Effector CD8-positive, alpha-beta T cell (primary cell): ENCODE measurements around the gene UVRAG.
"Not testable (repeated sequence)": the region's sequence is repeated elsewhere in the genome, so short reads cannot be mapped to it uniquely, and the experiment has no call there.

Source experiments
- DNase-seq: peaks from one replicate; lab custom pipeline; 2025; lab: John Stamatoyannopoulos, UW

Gene UVRAG

DNA sequence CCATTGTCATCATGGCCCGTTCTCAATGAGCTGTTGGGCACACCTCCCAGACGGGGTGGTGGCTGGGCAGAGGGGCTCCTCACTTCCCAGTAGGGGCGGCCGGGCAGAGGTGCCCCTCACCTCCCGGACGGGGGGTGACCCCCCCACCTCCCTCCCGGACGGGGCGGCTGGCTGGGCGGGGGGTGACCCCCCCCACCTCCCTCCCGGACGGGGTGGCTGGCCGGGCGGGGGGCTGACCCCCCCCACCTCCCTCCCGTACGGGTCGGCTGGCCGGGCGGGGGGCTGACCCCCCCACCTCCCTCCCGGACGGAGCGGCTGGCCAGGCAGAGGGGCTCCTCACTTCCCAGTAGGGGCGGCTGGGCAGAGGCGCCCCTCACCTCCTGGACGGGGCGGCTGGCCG, 62.3 kb downstream of the UVRAG start:
- DNase-seq = not testable (repeated sequence)

DNA sequence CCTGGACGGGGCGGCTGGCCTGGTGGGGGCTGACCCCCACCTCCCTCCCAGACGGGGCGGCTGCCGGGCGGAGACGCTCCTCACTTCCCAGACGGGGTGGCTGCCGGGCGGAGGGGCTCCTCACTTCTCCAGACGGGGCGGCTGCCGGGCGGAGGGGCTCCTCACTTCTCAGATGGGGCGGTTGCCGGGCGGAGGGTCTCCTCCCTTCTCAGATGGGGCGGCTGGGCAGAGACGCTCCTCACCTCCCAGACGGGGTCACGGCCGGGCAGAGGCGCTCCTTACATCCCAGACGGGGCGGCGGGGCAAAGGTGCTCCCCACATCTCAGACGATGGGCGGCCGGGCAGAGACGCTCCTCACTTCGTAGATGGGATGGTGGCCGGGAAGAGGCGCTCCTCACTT, 62.9 kb downstream of the UVRAG start:
- DNase-seq = not testable (repeated sequence)

DNA sequence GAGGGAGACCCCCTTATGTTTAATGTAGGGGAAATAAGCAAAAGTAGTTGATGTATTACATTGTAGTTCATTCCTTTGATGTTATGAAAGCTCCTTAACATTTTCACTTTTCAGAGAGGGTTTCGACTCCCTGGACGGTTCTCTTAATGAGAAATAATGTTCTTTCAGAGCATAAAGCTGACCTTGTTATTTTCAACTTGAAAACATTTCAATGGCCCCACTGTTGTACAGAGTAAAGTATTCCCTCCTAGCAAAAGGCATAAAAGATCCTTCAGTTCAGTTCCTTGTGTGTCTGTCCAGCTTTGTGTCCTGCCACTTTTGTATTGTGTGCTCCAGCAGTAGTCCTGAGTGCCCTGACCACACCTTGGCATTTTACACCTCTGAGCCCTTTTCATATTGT, 63.9 kb downstream of the UVRAG start:
- DNase-seq = no peak

GRCh38 chr11:75879737-75880136, 64.7 kb downstream of the UVRAG start:
- no peak for DNase-seq

- DNase-seq = not testable (repeated sequence)
These were observed 65.3 kb downstream of the UVRAG start for GRCh38 chr11:75880343-75880742.

DNA sequence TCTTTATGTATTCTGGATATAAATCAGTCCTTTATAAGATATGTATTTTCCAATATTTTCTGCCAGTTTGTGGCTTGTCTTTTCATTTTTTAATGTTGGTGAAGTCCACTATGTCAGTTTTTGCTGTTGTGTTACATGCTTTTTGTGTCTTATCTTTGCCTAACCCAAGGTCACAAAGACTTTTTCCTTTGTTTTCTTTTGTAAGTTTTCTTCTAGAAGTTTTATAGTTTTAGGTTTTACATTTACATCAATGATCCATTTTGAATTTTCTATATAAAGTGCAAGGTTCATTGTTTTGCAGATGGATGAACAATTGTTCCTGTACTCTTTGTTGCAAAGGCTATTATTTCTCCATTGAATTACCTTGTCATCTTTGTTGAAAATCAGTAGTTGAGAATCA, 69.3 kb downstream of the UVRAG start:
- no peak for DNase-seq

- no peak for DNase-seq
These were observed 73.4 kb downstream of the UVRAG start for GRCh38 chr11:75888416-75888815.

DNA sequence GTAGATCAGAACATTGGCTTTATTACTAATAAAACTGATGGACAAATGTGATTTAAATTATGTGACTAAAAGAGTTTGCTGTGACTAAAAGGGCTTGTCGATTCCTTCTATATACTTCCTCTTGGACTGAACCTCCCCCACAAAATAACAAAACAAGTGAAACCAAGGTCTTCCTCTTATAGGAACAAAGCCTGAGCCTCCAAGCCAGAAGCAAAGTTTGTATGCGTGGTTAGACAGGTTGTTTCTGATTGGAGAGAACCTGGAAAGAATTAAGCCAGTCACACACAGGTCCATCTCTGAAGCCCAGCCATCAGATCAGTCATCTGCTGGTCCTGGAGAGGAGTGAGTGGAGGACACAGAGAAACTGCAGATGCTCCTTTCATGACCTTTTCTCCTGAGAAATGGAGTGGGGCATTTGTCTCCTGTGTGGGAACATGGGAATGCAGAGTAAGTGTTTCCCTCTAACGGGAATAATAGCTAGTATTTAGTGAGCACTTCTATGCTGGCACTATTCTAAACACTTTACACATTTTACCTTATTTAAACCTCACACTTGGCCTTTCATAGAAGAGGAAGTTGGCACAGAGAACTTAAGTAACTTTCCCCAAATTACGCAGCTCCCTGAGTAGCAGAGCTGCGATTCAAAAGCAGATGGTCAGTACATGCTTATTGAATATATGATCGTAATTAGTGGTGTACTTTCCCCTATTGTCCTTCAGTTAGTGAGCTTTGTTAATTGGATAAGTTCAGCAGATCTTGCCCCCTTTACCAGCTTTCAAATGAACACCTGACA, 77.1 kb downstream of the UVRAG start:
- DNase-seq = no peak

- no peak for DNase-seq
These were observed 78.2 kb downstream of the UVRAG start for GRCh38 chr11:75893251-75893650.

GRCh38 chr11:75894036-75894585, 79.1 kb downstream of the UVRAG start:
- DNase-seq = no peak

DNA sequence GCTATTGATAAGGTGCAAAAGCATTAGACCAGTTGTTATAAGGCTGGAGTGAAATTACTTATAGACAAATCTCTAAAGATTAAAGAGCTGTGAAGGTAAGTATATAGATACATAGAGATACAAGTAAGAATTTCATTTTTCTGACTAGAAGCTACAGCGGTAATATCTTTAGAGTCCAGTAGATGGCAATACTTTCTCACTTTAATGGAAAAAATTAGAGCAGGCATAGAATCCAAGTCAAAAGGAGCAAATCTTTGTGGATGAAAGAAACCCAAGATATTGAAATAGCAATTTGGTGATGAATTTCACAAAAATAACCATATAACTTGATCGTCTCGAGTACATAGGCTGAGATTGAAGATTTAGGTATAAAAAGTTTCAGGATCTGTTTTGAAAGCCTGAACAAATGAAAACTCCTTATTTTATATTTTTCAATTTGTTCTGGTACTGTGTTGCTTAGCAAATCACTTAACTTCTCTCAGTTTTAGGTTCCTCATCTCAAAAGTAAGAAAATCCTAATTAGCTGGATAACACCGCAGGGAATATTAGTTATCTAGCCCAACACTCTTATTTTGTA, 81.9 kb downstream of the UVRAG start:
- DNase-seq = no peak

- DNase-seq = no peak
These were observed 83.9 kb downstream of the UVRAG start for GRCh38 chr11:75898871-75899270.

DNA sequence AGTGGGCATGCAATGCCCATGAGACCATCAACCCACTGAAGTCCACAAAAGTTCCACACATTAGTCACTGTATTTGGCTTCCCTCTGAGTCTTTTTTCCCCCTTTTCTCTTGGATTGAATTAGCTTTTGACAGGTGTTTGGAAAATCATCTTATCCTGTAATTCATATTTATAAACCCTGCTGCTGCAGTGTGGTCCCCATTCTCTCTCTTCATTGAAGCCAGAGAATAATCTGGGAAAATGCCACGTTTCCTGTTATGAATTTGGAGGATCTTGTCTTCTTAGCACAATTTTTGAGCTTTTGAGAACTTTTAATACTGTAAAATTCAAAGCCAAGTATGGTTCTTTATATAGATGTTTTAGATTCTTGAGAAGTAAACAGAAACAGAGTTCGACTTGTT, 84.8 kb downstream of the UVRAG start:
- DNase-seq = no peak

DNA sequence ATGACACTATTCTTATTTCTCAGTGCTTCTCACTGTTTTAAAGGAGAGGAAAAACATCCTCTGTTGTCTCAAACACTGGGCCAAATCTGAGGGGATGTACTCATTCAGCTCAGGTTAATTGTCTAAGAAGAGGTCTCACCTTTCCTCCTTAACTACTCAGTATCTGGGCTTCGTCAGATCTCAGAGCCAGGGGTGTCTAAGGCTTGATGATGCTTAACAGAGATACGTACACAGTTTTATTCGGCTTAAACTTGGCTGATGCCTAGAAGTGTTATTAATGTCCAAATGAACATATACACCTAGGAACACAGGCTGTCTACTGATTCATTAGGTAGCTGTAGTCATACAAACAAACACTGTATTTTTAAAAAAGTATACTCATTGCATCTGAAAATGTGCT, 85.8 kb downstream of the UVRAG start:
- DNase-seq = no peak

GRCh38 chr11:75902631-75903030, 87.6 kb downstream of the UVRAG start:
- no peak for DNase-seq

GRCh38 chr11:75903276-75903675, 88.3 kb downstream of the UVRAG start:
- no peak for DNase-seq

- no peak for DNase-seq
These were observed 90.4 kb downstream of the UVRAG start for GRCh38 chr11:75905434-75905833.

DNA sequence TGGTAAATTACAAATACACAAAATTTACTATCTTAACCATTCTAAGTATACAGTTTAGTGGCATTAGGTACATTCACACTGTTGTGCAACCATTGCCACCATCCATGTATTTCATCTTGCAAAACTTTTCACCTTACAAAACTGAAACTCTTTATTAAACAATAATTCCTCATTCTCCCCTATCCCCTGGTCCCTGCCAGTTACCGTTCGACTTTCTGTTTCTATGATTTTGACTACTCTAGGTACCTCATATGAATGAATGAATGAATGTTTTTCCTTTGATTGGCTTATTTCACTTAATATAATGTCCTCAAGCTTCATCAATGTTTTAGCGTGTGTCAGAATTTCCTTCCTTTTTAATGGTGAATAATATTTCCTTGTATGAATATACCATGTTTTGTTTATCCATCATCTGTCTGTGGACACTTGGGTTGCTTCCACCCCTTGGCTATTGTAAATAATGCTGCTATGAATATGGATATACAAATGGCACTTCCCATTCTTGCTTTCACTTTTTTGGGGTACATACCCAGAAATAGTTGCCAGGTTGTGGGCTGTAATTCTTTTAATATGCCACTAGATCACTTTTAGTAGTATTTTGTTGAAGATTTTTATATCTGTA, 93.0 kb downstream of the UVRAG start:
- no peak for DNase-seq

- DNase-seq = no peak
These were observed 95.6 kb downstream of the UVRAG start for GRCh38 chr11:75910426-75911145.

DNA sequence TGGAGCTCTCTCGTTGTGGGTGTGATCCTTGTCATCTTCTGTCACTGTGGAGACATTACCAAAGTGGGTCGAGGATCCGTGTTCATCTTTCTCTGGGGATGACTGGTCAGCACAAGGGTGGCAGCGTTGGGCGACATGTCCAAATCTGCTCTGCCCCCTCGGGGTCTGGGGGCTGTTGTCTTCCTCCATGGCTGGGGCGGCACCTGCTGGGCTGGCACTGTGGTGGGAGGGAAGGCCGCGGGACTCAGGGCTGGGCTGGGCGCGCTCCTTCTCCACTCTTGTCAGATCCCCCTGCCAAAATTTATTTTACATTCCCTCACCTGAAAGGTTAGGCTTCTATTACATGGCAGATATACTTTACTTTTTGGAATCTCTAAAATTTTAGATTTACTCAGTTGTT, 96.4 kb downstream of the UVRAG start:
- no peak for DNase-seq

- DNase-seq = no peak
These were observed 99.0 kb downstream of the UVRAG start for GRCh38 chr11:75913984-75914383.

DNA sequence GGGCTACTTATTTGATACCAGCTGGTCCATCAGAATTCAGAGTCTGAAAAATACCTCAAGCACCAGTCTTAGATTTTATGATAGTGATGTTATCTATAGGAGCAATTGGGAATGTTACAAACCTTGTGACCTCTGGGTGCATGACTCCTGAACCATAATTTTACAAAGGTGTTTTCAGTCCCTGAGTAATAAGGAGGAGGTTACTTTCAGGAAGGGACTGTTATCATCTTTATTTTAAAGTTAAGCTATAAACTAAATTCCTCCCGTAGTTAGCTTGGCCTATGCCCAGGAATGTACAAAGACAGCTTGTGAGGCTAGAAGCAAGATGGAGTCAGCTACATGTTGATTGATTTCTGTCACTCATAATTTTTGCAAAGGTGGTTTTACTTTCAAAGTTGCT, 101.9 kb downstream of the UVRAG start:
- DNase-seq = no peak
